GM19035 (cell line): Measurements from ENCODE around the gene RBM45.
A peak's percentile ranks its signal among the peaks of the same experiment; 100 is the strongest.
"Not testable (repeated sequence)": the region's sequence is repeated elsewhere in the genome, so short reads cannot be mapped to it uniquely, and the experiment has no call there.

Experiments
- ATAC-seq: cut with Tn5 transposase; IDR thresholded peaks from one replicate; pipeline ENCODE4 v1.9.1; 2021; ENCODE audit not compliant: unreplicated experiment

RBM45 gene, protein sequence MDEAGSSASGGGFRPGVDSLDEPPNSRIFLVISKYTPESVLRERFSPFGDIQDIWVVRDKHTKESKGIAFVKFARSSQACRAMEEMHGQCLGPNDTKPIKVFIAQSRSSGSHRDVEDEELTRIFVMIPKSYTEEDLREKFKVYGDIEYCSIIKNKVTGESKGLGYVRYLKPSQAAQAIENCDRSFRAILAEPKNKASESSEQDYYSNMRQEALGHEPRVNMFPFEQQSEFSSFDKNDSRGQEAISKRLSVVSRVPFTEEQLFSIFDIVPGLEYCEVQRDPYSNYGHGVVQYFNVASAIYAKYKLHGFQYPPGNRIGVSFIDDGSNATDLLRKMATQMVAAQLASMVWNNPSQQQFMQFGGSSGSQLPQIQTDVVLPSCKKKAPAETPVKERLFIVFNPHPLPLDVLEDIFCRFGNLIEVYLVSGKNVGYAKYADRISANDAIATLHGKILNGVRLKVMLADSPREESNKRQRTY

DNA sequence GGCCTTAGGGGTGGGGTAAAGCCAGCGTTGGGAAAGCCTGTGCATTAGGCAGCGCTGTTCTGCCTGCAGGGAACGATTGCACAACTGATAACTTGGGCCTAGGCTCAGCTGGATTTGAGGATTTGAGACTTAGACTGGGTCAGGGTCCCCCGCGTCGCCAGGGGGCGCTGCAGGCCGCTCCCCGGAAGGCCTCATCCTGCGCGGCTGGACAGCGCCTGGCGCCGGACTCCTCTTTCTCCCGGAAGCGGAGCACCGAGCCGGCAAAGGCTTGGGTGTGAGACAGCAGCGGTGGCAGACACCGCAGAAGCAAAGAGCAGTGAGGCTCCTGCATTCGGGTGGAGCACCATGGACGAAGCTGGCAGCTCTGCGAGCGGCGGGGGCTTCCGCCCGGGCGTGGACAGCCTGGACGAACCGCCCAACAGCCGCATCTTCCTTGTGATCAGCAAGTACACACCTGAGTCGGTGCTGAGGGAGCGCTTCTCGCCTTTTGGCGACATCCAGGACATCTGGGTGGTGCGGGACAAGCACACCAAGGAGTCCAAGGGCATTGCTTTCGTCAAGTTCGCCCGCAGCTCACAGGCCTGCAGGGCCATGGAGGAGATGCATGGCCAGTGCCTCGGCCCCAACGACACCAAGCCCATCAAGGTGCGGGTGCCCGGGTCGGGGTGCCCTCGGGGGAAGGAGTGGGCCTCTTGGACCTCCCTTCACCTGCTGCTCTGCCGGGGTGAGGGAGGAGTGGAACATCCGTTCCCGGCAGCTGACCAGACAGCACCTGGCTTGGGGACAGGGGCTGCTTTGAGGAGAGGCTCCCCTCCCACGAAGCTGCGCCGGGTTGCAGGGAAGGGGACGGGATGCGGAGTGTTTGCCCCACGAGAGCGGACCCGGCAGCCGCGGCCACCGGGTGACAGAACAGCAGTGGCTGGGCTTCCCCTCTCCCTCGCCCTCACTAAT is at the start of gene RBM45:
Gene RBM45, plus strand, starts transcription at position 236 of the 951 bp plus-strand sequence. Its CDS starts 110 bp downstream, at position 346.
- peak; percentile 83 for ATAC-seq

- ATAC-seq: no peak
Measured at GRCh38 chr2:178066324-178066723, 45.9 kb upstream of the RBM45 start.

DNA sequence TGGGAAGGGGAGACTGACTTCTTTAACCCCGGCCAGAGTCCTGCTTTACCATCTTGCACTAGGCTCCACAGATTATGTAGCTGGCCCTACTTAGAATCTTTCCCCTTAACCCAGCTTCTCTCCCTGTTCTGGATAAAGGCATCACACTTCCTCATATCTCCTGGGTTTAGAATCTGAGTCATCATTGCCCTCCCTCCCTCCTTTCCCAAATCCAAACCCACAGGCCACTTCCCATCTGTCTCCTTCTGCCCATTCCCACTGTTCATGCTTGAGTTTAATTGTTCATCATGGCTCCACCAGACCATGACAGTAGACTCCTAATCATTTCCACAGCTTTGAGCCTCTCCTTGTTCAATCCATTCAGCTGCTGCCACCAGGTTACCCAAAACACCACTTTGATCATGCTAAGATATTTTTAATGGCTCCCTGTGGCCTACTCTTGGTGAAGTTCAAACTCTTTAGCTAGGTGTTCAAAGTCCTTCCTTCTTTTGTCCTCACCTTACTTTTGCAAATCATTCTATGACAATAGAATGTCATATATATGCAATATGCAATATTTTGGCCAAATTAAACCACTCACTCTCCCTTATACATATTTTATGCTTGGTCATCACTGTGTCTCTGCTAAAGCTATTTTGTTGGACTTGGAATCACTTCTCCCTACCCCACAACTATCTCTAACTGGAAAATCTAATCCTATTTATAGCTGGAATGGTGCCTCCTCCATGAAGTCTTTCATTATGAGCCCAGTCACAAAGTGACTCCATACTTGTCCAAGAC is 45.2 kb upstream of the RBM45 start:
- no peak for ATAC-seq

DNA sequence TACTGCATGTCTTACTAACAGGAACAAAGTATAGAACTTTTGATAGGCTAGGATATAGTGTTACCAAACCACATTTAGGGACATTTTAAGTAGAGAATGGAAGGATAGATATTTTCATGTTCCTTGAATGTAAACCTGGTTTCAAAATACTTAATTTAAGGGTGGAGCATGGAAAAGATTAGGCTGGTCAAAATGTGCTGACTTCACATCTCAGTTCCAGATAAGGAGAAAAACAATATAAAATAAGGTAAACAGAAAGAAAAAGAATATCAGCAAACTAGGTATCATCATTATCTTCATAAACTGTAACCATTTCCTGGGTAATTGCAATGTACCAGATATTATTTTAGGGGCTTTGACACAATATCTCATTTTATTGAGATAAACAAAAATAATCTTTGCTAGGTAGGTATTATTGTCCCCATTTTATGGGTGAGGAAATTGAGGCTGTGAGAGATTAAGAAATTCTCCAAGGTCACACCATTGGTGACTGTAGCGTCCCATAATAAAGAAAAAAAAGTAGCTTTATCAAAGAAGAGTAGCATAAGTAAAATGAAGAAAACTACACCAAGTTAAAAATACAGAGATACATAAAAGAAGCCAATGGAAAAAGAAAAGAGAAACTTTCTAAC is 43.3 kb upstream of the RBM45 start:
- no peak for ATAC-seq

DNA sequence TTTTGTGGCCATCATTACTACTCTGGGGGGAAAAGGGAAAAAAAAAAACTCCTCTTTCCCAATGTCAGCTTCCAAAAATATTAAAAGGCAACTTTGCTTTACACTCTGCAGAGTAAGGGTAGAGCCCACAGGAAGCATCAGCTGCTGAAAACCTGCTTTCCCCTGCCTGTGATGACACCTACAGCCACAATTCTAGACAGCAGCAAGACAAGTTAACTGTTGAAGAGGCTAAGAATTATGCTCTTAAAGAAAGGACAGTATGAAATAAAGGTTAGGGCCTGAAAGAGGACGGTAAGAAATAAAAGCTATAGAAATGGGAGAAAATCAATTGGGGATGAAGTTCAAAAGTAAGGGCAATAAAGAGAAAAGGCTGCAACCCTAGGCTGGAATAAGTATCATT is 42.7 kb upstream of the RBM45 start:
- ATAC-seq: no peak

DNA sequence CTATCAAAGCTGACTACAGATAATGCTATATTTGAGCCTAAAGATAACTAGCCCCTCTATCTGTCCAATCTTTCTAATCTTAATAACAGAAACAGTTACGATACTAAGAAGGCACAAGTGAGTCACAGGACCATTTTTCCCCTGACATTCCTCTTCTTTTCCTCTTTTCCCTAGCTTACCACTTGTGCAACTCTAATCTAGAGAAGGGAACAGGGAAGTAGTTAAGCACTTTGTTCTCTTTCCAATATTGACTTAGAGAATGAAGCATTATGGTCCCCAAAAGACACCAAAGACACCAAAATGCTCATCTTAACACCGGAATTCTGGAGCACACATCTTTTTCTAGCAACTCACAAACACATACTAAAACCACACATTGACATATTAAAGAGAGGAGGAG is 41.4 kb upstream of the RBM45 start:
- ATAC-seq: no peak

DNA sequence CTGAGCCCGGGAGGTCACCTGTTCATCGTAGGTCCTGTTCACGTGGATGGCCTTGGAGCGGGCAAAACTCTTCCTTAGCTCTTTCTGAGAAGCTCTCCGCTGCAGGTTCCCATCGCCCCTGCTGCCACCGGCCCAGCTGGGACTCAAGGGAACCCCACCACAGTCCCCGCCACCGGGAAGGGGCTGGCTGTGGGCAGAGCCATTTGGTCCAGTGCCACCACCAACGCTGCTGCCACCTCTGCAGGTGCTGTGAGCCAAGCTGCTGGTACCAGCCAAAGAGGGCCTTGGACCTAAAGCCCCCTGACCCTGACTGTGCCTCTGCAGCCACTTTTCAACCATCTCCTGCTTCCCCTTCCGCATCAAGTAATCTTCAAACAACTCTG is 40.2 kb upstream of the RBM45 start:
- ATAC-seq: no peak

GRCh38 chr2:178072383-178073301 is 39.6 kb upstream of the RBM45 start, which contains the start of gene PDE11A:
TSS of gene PDE11A (minus strand) at chr2:178072777. CDS start at chr2:178072437, 340 bp downstream.
- peak; percentile 48 for ATAC-seq

DNA sequence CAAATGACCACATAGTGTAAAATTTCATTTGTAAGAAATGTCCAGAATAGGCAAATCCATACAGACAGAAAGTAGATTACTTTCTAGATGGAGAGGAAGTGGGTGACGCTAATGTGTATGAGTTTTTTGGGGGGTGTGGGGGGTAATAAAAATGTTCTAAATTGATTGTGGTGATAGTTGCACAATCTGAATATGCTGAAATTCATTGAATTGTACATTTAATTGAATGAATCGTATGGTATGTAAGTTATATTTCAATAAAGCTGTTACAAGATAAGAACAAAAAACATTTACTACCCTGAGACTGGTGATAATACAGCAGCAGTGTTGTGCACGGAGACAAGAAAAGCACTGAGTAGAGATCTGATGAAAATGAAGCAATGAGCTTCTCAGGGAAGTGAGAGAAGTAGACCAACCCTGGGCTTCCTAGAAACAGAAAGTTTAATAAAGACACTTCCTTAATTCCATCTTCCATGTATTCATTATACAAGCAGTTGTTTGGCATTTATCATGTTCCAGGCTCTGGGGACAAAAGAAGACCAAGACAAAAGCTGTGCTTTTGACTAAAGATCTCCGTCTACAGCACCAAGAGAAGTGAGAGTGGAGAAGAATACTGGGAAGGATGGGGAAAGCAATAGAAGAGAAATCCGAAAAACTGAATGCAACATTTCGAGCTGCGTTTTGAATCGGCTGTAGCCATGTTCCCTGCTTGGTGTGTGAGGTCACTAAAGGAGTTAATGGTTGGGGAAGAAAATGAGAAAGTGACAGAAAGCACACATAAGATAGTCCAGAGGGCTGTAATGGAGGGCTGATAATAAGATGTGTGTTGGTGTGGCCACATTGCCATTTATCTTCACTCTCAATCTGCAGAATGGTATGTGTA is 37.9 kb upstream of the RBM45 start:
- no peak for ATAC-seq

DNA sequence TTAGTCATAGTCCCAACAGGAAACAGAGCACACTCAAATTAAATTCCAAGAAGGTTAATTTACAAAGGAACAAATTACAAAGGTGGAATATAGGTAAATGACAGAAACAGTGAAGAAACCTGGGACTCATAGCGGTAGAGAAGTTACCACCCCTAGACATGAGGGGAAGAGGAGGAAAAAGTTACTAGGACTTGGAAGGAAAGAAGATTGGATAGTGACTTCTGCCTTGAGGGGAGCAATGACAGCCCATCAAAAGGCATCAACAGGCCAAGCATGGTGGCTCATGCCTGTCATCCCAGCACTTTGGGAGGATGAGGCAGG is 37.3 kb upstream of the RBM45 start:
- no peak for ATAC-seq

DNA sequence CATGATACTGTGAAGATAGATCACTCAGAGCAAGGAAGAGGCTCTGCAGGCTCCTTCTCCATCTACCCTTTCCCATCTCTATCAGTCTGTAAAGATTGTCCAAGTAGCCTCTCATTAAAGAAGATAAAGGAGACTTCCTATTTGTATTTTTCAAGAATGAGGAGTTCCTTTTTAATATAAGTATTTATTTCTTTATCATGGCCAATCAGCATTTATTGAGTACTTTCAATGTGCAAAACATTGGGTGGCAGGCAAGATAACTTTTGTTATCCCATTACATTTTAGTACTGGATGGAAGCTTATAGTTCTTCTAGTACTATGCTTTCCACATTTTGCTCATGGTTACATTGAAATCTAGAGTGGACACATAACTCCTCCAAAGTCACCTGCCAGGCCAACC is 36.1 kb upstream of the RBM45 start:
- ATAC-seq: no peak

DNA sequence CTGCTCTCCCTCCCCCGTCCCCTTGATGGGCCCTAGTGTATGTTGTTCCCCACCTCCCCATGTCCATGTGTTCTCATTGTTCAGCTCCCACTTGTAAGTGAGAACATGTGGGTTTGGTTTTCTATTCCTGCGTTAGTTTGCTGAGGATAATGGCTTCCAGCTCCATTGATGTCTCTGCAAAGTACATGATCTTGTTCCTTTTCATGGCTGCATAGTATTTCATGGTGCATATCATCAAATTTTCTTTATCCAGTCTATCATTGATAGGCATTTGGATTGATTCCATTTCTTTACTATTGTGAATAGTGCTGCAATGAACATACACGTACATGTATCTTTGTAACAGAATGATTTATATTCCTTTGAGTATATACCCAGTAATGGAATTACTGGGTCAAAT is 33.0 kb upstream of the RBM45 start:
- not testable (repeated sequence) for ATAC-seq

- ATAC-seq: no peak
Measured at GRCh38 chr2:178082408-178083045, 29.7 kb upstream of the RBM45 start.

DNA sequence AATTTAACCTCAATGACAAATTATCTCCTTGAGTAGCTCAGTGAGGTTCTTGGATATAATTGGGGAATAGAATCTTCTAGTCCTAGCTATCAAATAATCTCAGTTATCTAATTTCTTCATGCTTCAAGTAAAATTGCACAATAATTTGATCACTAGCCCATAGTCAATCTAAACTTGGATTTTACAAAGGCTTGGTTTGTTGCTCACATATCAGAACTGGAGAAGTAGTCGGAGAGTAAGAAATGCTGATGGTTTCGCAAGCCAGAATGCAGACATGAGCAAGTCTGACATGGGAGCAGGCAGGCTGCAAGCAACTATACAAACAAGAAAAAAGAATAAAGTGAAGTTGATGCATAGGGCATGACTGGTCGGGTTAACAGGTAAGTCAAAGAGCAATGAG is 28.0 kb upstream of the RBM45 start:
- ATAC-seq: no peak

DNA sequence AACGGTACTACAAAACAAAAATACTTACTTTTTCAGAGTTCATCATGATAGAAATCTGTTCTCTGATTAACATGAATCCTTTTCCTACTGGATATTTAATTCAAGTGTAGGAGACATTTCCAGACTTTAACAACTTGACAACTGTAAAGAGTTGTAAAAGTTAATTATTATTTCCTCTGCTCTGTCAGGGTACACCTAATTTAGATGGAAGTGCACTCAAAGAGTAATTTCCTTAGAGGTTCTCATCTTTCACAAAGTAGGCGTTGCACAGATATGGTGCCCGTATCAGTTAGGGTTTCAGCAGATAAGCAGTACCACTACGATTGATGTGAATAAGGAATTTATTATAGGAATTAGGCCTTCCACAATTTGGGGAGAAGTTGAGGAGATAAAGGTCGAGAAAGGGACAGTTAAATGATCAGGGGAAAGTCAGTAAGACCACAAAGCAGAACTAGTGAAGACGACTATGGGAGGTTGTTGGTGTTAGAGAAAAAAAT is 23.4 kb upstream of the RBM45 start:
- ATAC-seq: no peak

- ATAC-seq: no peak
Measured at GRCh38 chr2:178093471-178093870, 18.8 kb upstream of the RBM45 start.

DNA sequence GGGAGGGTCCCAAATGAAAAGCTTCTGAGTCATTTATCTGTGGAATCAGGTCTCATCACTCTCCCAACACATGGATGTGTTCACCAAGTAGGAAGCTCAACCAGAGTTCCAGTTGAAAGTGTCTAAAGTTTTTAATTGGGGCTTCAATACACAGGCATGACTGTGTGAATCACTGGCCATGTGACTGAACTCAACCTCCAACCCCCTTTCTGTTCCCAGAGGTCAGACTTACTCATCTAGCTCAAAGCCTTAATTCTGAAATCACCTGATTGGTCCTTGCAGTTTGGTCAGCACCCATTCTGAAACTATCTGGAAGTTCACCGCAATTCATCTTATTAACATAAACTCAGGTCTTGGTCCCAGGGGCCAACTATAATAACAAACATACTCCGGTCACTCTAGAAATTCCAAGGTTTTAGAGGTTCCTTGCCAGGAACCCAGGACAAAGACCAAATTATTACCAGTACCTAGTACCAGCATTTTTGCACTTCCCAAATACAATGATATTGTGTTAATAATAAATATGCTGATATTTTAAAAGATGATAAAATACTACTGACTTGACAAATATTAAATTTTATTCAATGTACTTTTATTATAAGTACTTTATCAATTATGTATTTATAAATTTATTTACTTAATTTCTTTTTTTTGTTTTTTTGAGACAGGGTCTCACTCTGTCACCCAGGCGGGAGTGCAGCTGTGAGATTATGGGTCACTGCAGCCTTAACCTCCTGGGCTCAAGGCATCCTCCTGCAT is 10.7 kb upstream of the RBM45 start:
- no peak for ATAC-seq
